K562 (cell line): ENCODE data around the gene ADSS1. TPM values are rescaled to one million over a fixed set of nuclear protein-coding genes. Genes with fewer than 3 reads are reported as not detected.
A peak's percentile ranks its signal among the peaks of the same experiment; 100 is the strongest.

Experiments
- BCL6 ChIP-seq: fragments of 250-450 bp; sonication (Bioruptor Pico); IDR thresholded peaks from 2 replicates; pipeline ENCODE4 v1.4.0; 2020
- CHD2 ChIP-seq: IDR thresholded peaks from 2 replicates; pipeline ENCODE4 v1.6.1; 2011; ENCODE audit warnings: low read depth, low read length
- COPS2 ChIP-seq: fragments of 450-650 bp; conservative IDR thresholded peaks from 2 replicates; pipeline ENCODE4 v1.6.1; 2016; ENCODE audit warnings: mild to moderate bottlenecking, moderate library complexity
- FIP1L1 ChIP-seq: fragments of 200-400 bp; formaldehyde crosslinking; IDR thresholded peaks from 2 replicates; pipeline ENCODE4 v1.6.1; 2018; ENCODE audit warnings: mild to moderate bottlenecking, low read depth, low read length; ENCODE audit not compliant: poor library complexity, severe bottlenecking
- FOXJ3 ChIP-seq: sonication (generic); formaldehyde crosslinking; IDR thresholded peaks from 2 replicates; pipeline ENCODE4 v1.4.0; 2020; ENCODE audit warnings: mild to moderate bottlenecking, missing genetic modification reagents
- FOXM1 ChIP-seq, 2 experiments: fragments of 450-650 bp in 1 of 2; sonication (generic) in 1 of 2; formaldehyde crosslinking in 1 of 2; IDR thresholded peaks; 2 replicates each; pipeline versions ENCODE4 v1.6.1 to v1.9.0; 2017 to 2022; ENCODE audit warnings: low read depth in 2 of 2, mild to moderate bottlenecking in 2 of 2, missing genetic modification reagents in 1 of 2, moderate library complexity in 1 of 2
- IFI16 ChIP-seq: fragments of 250-450 bp; sonication (Bioruptor Pico); IDR thresholded peaks from 2 replicates; pipeline ENCODE4 v2.1.2; 2022; ENCODE audit warnings: mild to moderate bottlenecking, inconsistent platforms
- MYC ChIP-seq, 2 experiments: fragments of 250-450 bp in 1 of 2; sonication (Bioruptor Pico) in 1 of 2; IDR thresholded peaks; 2 replicates each; pipeline versions ENCODE4 v1.5.1 to v1.6.1; 2012 to 2021; ENCODE audit warnings: low read depth in 2 of 2, borderline replicate concordance in 1 of 2, improper control_type of control experiment in 1 of 2, low read length in 1 of 2, mild to moderate bottlenecking in 1 of 2, moderate library complexity in 1 of 2
- NRF1 ChIP-seq, 2 experiments: fragments of 450-650 bp; IDR thresholded peaks in 1 of 2; conservative IDR thresholded peaks in 1 of 2; 2 replicates each; pipeline ENCODE4 v1.6.1; 2014; ENCODE audit warnings: mild to moderate bottlenecking in 2 of 2
- PHF20 ChIP-seq: fragments of 450-650 bp; IDR thresholded peaks from 2 replicates; pipeline ENCODE4 v1.6.1; 2018; ENCODE audit not compliant: partially characterized antibody
- SOX6 ChIP-seq: fragments of 450-650 bp; IDR thresholded peaks from 2 replicates; pipeline ENCODE4 v1.6.1; 2014; ENCODE audit warnings: mild to moderate bottlenecking
- ZFP1 ChIP-seq: fragments of 450-650 bp; formaldehyde crosslinking; IDR thresholded peaks from 2 replicates; pipeline ENCODE4 v1.4.0; 2020; ENCODE audit warnings: mild to moderate bottlenecking, mixed read lengths
- ZFP36 ChIP-seq: fragments of 150-350 bp; IDR thresholded peaks from 2 replicates; pipeline ENCODE4 v1.6.1; 2018; ENCODE audit warnings: low read length, low read depth; ENCODE audit not compliant: partially characterized antibody
- ZNF134 ChIP-seq: fragments of 250-450 bp; sonication (Bioruptor Pico); conservative IDR thresholded peaks from 2 replicates; pipeline ENCODE4 v1.4.0; 2020
- polyA plus RNA-seq, 8 experiments: library from polyadenylated mRNA; depleted of rRNA in 4 of 8; stranded (reverse) in 5 of 8; unstranded in 3 of 8; fragments of >200 nt; fragmentation: Nextera tagmentation in 2 of 8; fragmentation: Illumina TruSeq in 1 of 8; extraction: Ambion mirVana in 2 of 8; extraction: Trizol in 1 of 8; gene quantifications; 2 replicates each; pipeline versions ENCODE4 v1.2.1 to v1.2.3, GENCODE V29; 2011 to 2014; ENCODE audit warnings: inconsistent platforms in 1 of 8, missing spikeins in 1 of 8
- total RNA-seq, 7 experiments: library from RNA; depleted of rRNA in 6 of 7; stranded (reverse); fragments of >200 nt in 6 of 7; fragmentation: Illumina TruSeq in 2 of 7; extraction: Trizol in 2 of 7; gene quantifications; 2 replicates each; pipeline versions ENCODE4 v1.2.1 to v1.2.3, GENCODE V29; 2011 to 2021; ENCODE audit warnings: low replicate concordance in 1 of 7
- TF ChIP-seq, protein P1 (sequence below): fragments of 250-450 bp; sonication (Bioruptor Pico); IDR thresholded peaks from 2 replicates; pipeline ENCODE4 v1.5.0; 2022; ENCODE audit warnings: mild to moderate bottlenecking
- TF ChIP-seq, protein P2 (sequence below): fragments of 250-450 bp; sonication (Bioruptor Pico); IDR thresholded peaks from 2 replicates; pipeline ENCODE4 v1.6.1; 2021; ENCODE audit warnings: mild to moderate bottlenecking
- TF ChIP-seq, protein P3 (sequence below): sonication (generic); formaldehyde crosslinking; IDR thresholded peaks from 2 replicates; pipeline ENCODE4 v1.8.0; 2022; ENCODE audit warnings: mild to moderate bottlenecking, low read depth, missing genetic modification reagents
- TF ChIP-seq, protein P4 (sequence below): sonication (generic); formaldehyde crosslinking; IDR thresholded peaks from 2 replicates; pipeline ENCODE4 v1.8.0; 2022; ENCODE audit warnings: missing genetic modification reagents, mild to moderate bottlenecking, borderline replicate concordance
- TF ChIP-seq, protein P5 (sequence below): IDR thresholded peaks from 2 replicates; pipeline ENCODE4 v1.6.1; 2011; ENCODE audit not compliant: insufficient read length; ENCODE audit errors: extremely low read depth

ADSS1 gene
- total and polyA plus RNA-seq, 9 of the 15 experiments (the other 6 are each of a cell fraction or from before 2014, with no cell fraction given), result 0.53 to 5.9 (median 3.9) TPM

DNA sequence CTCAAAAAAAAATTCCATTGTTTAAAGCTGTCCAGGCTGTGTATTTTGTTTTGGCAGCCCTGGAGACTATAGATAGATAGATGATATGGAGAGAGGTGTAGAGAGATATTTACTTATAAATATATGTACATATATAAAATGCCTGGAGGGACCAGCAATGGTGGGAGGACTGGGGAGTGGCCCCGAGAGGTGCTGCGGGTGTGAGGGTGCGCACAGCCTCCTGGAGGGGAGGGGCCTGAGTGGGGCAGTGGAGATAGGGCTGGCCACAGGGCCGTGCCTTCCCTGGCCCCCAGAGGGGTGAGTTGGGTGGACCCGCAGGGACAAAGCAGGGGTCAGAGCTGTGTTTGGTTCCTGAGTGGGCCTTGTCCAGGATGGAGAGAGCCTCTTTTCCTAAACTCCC lies 6.5 kb downstream of the ADSS1 start (continued):
- TF ChIP-seq NRF1 (conservative IDR thresholded peaks at IDR 0.05 in 1 of 2, IDR thresholded peaks at IDR 0.05 in 1 of 2) (peak; percentile 60 to 64), ZFP1 (CRISPR knock-in tag) (no peak), MYC (IDR thresholded peaks at IDR 0.05; ENCODE audit: low read depth, low read length) (no peak), MYC (CRISPR knock-in tag; IDR thresholded peaks at IDR 0.05; ENCODE audit: borderline replicate concordance, low read depth) (no peak), ZNF134 (CRISPR knock-in tag) (no peak), ZFP36 (peak; percentile 51), COPS2 (no peak), FOXM1 (IDR thresholded peaks at IDR 0.05; ENCODE audit: low read depth) (no peak), FOXM1 (CRISPR knock-in tag; IDR thresholded peaks at IDR 0.05; ENCODE audit: low read depth) (no peak), IFI16 (no peak), BCL6 (CRISPR knock-in tag) (no peak), PHF20 (no peak), FIP1L1 (no peak), FOXJ3 (CRISPR knock-in tag) (no peak), CHD2 (no peak), SOX6 (no peak)
- TF ChIP-seq, protein P1, sequence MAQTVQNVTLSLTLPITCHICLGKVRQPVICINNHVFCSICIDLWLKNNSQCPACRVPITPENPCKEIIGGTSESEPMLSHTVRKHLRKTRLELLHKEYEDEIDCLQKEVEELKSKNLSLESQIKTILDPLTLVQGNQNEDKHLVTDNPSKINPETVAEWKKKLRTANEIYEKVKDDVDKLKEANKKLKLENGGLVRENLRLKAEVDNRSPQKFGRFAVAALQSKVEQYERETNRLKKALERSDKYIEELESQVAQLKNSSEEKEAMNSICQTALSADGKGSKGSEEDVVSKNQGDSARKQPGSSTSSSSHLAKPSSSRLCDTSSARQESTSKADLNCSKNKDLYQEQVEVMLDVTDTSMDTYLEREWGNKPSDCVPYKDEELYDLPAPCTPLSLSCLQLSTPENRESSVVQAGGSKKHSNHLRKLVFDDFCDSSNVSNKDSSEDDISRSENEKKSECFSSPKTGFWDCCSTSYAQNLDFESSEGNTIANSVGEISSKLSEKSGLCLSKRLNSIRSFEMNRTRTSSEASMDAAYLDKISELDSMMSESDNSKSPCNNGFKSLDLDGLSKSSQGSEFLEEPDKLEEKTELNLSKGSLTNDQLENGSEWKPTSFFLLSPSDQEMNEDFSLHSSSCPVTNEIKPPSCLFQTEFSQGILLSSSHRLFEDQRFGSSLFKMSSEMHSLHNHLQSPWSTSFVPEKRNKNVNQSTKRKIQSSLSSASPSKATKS (CRISPR knock-in tag), result no peak
- TF ChIP-seq, protein P2, sequence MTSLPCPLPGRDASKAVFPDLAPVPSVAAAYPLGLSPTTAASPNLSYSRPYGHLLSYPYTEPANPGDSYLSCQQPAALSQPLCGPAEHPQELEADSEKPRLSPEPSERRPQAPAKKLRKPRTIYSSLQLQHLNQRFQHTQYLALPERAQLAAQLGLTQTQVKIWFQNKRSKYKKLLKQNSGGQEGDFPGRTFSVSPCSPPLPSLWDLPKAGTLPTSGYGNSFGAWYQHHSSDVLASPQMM (CRISPR knock-in tag), result no peak
- TF ChIP-seq, protein P3, sequence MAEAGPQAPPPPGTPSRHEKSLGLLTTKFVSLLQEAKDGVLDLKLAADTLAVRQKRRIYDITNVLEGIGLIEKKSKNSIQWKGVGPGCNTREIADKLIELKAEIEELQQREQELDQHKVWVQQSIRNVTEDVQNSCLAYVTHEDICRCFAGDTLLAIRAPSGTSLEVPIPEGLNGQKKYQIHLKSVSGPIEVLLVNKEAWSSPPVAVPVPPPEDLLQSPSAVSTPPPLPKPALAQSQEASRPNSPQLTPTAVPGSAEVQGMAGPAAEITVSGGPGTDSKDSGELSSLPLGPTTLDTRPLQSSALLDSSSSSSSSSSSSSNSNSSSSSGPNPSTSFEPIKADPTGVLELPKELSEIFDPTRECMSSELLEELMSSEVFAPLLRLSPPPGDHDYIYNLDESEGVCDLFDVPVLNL (CRISPR knock-in tag), result no peak
- TF ChIP-seq, protein P4, sequence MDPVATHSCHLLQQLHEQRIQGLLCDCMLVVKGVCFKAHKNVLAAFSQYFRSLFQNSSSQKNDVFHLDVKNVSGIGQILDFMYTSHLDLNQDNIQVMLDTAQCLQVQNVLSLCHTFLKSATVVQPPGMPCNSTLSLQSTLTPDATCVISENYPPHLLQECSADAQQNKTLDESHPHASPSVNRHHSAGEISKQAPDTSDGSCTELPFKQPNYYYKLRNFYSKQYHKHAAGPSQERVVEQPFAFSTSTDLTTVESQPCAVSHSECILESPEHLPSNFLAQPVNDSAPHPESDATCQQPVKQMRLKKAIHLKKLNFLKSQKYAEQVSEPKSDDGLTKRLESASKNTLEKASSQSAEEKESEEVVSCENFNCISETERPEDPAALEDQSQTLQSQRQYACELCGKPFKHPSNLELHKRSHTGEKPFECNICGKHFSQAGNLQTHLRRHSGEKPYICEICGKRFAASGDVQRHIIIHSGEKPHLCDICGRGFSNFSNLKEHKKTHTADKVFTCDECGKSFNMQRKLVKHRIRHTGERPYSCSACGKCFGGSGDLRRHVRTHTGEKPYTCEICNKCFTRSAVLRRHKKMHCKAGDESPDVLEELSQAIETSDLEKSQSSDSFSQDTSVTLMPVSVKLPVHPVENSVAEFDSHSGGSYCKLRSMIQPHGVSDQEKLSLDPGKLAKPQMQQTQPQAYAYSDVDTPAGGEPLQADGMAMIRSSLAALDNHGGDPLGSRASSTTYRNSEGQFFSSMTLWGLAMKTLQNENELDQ (CRISPR knock-in tag), result no peak
- TF ChIP-seq, protein P5, sequence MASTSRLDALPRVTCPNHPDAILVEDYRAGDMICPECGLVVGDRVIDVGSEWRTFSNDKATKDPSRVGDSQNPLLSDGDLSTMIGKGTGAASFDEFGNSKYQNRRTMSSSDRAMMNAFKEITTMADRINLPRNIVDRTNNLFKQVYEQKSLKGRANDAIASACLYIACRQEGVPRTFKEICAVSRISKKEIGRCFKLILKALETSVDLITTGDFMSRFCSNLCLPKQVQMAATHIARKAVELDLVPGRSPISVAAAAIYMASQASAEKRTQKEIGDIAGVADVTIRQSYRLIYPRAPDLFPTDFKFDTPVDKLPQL, result no peak
